Ascending aorta (tissue), 2 donors: Measurements from ENCODE around the gene FAM114A1. TPM values are rescaled to one million over a fixed set of nuclear protein-coding genes. Genes with fewer than 3 reads are reported as not detected.

Experiments
- DNase-seq, 2 donors: peaks; one replicate each; pipeline ENCODE4 v3.0.0-alpha.2; 2019; ENCODE audit warnings: low spot score in 2 of 2
- H3K27ac ChIP-seq, 2 donors: fragments of 200-600 bp; sonication (generic); one replicate each; pipeline ENCODE4 v1.5.1; 2016 to 2017; ENCODE audit warnings: mild to moderate bottlenecking in 1 of 2
- H3K27me3 ChIP-seq: fragments of 200-600 bp; sonication (generic); one replicate; pipeline ENCODE4 v1.5.1; 2017
- H3K36me3 ChIP-seq, 2 donors: fragments of 200-600 bp; sonication (generic); one replicate each; pipeline ENCODE4 v1.5.1; 2016
- H3K4me1 ChIP-seq, 2 donors: fragments of 200-600 bp; sonication (generic); one replicate each; pipeline ENCODE4 v1.5.1; 2016 to 2017; ENCODE audit warnings: mild to moderate bottlenecking in 1 of 2
- H3K4me3 ChIP-seq, 2 donors: fragments of 200-600 bp; sonication (generic); one replicate each; pipeline ENCODE4 v1.5.1; 2016 to 2017; ENCODE audit warnings: mild to moderate bottlenecking in 1 of 2
- H3K9me3 ChIP-seq, 2 donors: fragments of 200-600 bp; sonication (generic); one replicate each; pipeline ENCODE4 v1.5.1; 2016
- CTCF ChIP-seq, 3 experiments: fragments of 200-600 bp in 2 of 3; fragments of 450-650 bp in 1 of 3; sonication (generic) in 2 of 3; IDR thresholded peaks; one replicate each; pipeline ENCODE4 v1.5.1; 2016 to 2019; ENCODE audit warnings: antibody characterized with exemption in 3 of 3, mild to moderate bottlenecking in 1 of 3, moderate library complexity in 1 of 3
- intact Hi-C: fragments of 100-400 bp; cut with DNase I; formaldehyde crosslinking; loops from one replicate; pipeline ENCODE4 v1.15.1; 2023
- total RNA-seq: library from RNA; depleted of rRNA; stranded (reverse); fragments of >200 nt; gene quantifications from one replicate; pipeline ENCODE4 v1.1.0, GENCODE V29; 2016

FAM114A1 gene
- total RNA-seq, result 45.7 TPM

- intact Hi-C loops, result loop anchor here (1.0 to 10.0 kb wide), 5 partner anchors 22 to 693 kb away; partner anchors contain the start of genes KLF3 and WDR19
- Histone ChIP-seq H3K9me3 (no peaks in the 10 kb centered on the region), H3K27ac (peak within 1 kb of the TSS; percentile 94 to 96), H3K4me1 (peaks cover 0 to 13% of the 10 kb centered on the region in 2 donors), H3K4me3 (peak within 1 kb of the TSS; percentile 74 to 83), H3K27me3 (no peaks in the 10 kb centered on the region), H3K36me3 (peaks cover 0 to 4% of the 10 kb centered on the region in 2 donors)
- TF ChIP-seq CTCF (IDR thresholded peaks at IDR 0.05), result no peak
- peak in 1 of 2 donors; percentile 89 for DNase-seq
Measured at GRCh38 chr4:38867478-38868058, at the start of gene FAM114A1. Gene FAM114A1 (plus strand): TSS chr4:38867806. CDS start chr4:38878079, 10,273 bp downstream.

GRCh38 chr4:38818441-38818976 is 49.1 kb upstream of the FAM114A1 start:
- H3K27ac ChIP-seq, result no peak overlapping the region
- DNase-seq, result no peak
- no peaks in the 10 kb centered on the region for H3K9me3 ChIP-seq
- no peak for TF ChIP-seq CTCF (IDR thresholded peaks at IDR 0.05)
- no peak overlapping the region for H3K4me3 ChIP-seq
- intact Hi-C loops, result no loop called here
- no peaks in the 10 kb centered on the region for H3K27me3 ChIP-seq
- no peaks in the 10 kb centered on the region for H3K4me1 ChIP-seq
- H3K36me3 ChIP-seq, result no peaks in the 10 kb centered on the region

GRCh38 chr4:38819569-38819968 is 48.0 kb upstream of the FAM114A1 start:
- Histone ChIP-seq H3K27me3 (no peaks in the 10 kb centered on the region), H3K27ac (no peak overlapping the region), H3K36me3 (no peaks in the 10 kb centered on the region), H3K4me1 (no peaks in the 10 kb centered on the region), H3K9me3 (no peaks in the 10 kb centered on the region), H3K4me3 (no peak overlapping the region)
- no peak for DNase-seq
- TF ChIP-seq CTCF (IDR thresholded peaks at IDR 0.05), result no peak
- intact Hi-C loops, result no loop called here

GRCh38 chr4:38820329-38821061 is 47.1 kb upstream of the FAM114A1 start:
- H3K4me3 ChIP-seq, result no peak overlapping the region
- H3K9me3 ChIP-seq, result no peaks in the 10 kb centered on the region
- no peaks in the 10 kb centered on the region for H3K36me3 ChIP-seq
- H3K27me3 ChIP-seq, result no peaks in the 10 kb centered on the region
- intact Hi-C loops, result no loop called here
- H3K4me1 ChIP-seq, result no peaks in the 10 kb centered on the region
- no peak overlapping the region for H3K27ac ChIP-seq
- TF ChIP-seq CTCF (IDR thresholded peaks at IDR 0.05), result no peak
- no peak for DNase-seq

GRCh38 chr4:38821739-38822138 is 45.9 kb upstream of the FAM114A1 start:
- no peak for DNase-seq
- H3K4me3 ChIP-seq, result no peak overlapping the region
- H3K4me1 ChIP-seq, result no peaks in the 10 kb centered on the region
- H3K9me3 ChIP-seq, result no peaks in the 10 kb centered on the region
- H3K27me3 ChIP-seq, result no peaks in the 10 kb centered on the region
- H3K27ac ChIP-seq, result no peak overlapping the region
- intact Hi-C loops, result no loop called here
- no peak for TF ChIP-seq CTCF (IDR thresholded peaks at IDR 0.05)
- no peaks in the 10 kb centered on the region for H3K36me3 ChIP-seq
